Skin epidermis (tissue), 12 donors: Measurements from ENCODE around the gene TRIP4.

Experiments used
- H3K27ac ChIP-seq, 21 experiments: fragments of 200-600 bp; sonication (generic) in 11 of 21; one replicate each; pipeline ENCODE4 v1.5.0; 2020; ENCODE audit warnings: mild to moderate bottlenecking in 3 of 21, inconsistent platforms in 2 of 21, moderate library complexity in 2 of 21
- H3K4me3 ChIP-seq, 7 experiments: fragments of 200-600 bp; sonication (generic) in 2 of 7; one replicate each; pipeline ENCODE4 v1.5.0; 2020; ENCODE audit warnings: inconsistent platforms in 2 of 7, mild to moderate bottlenecking in 2 of 7, moderate library complexity in 1 of 7

The TRIP4 gene

DNA sequence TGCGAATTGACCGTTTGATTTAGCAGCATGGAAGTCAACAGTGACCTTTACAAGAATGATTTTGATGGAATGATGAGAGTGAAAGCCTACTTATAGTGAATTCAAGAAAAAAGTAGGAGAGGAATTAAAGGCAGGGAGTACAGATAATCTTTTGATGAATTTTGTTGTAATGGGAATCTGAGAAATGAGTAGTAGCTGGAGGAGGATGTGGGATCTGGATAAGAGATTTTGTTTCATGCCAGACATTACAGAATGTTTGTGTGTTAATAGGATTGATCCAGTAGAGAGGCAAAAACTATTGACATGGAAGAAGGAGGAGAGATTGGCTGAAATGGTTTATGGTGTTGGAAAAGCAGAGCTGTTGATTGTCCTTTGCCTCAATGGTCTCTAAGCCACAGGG, 55.4 kb downstream of the TRIP4 start:
- H3K4me3 ChIP-seq, result no peak overlapping the region
- H3K27ac ChIP-seq, result peak overlapping the region in 7 of 21 experiments; percentile 14 to 69 (median 41)

- peak overlapping the region in 10 of 21 experiments; percentile 14 to 69 (median 42) for H3K27ac ChIP-seq
- H3K4me3 ChIP-seq, result no peak overlapping the region
These were observed 56.3 kb downstream of the TRIP4 start for GRCh38 chr15:64443747-64444621.

DNA sequence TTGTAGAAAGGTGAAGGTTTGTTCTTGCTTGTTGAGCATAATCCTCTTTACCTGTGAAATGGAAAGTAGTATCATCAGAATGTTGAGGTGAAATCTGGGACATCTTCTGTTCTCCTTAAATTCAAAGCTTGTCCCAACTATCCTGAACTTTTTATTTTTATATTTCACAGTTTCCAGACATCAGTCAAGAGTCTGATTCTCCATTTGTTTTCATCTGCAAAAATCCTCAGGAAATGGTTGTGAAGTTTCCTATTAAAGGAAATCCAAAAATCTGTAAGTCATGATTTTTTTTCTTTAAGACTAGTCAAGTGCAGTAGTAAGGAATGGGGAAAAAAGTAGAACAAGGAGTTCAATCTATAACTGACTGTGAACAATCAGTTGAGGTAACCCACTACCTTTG, 57.2 kb downstream of the TRIP4 start:
- H3K27ac ChIP-seq, result peak overlapping the region in 4 of 21 experiments; percentile 25 to 56 (median 46)
- no peak overlapping the region for H3K4me3 ChIP-seq

DNA sequence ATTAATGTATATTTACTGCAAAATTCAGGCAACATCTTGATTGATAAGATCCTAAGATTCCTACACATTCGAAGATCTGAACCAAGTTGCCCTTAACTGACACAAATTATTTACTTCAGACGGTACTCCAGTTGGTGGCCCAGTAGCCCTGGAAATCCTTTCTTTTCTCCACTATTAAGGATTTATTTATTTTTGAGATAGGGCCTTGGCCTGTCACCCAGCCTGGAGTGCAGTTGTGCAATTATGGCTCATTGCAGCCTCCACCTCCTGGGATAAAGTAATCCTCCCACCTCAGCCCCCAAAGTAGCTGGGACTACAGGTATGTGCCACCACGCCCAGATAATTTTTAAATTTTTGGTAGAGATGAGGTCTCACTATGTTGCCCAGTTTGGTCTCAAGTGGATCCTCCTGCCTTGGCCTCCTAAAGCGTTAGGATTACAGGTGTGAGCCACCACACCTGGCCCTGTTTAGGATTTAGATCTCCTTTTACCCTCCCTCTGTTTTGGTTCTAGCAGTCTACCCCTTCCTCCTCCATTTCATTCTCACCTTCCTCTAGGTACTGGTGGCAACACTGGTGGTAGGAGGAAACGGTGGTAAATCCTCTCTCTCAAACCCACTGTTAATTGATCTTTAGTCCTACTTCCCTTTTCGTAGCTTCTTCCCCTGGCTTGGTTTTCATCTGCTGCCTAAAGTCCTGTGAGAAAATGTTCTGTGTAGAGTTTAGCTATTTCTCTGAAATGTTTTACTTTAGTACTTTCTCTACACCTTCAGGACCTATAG, 60.1 kb downstream of the TRIP4 start:
- H3K4me3 ChIP-seq, result no peak overlapping the region
- no peak overlapping the region for H3K27ac ChIP-seq

GRCh38 chr15:64452988-64453688, 65.5 kb downstream of the TRIP4 start:
- no peak overlapping the region for H3K4me3 ChIP-seq
- peak overlapping the region in 2 of 21 experiments; percentile 26 to 40 for H3K27ac ChIP-seq

DNA sequence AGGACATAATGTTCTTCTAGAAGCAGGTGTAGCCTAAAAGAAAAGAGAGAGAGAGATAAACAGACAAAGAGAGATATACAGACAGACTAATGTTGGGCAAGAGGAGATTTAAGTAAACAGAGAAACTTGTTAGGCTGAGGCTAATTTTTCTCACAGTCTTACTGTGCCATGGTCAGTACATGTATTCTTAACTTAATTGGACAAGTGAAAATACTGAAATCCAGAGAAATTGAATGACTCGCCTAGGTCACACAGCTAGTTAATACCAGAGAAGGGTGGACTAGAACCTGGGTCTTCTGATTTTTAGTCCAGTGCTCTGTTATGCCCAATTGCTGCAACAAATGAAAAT, 66.0 kb downstream of the TRIP4 start:
- Histone ChIP-seq H3K4me3 (no peak overlapping the region), H3K27ac (no peak overlapping the region)

DNA sequence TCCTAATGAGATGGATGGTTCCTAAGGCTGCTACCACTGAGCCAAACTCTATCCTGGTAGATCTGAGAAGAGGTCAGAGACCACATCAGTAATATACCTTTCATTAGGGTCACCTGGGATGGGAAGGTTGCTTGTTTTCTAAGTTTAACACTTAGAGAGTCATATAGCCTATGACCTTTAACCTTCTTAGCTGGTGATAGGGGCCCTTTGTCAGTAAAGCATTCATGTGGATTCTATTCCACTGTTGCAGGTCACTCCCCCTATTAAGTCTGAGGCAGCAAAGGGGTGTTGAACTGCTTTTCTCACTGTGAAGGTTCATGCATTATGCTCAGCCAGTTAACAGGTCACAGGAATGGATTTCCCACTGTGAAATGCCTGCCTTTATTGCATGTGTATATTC, 66.6 kb downstream of the TRIP4 start:
- H3K27ac ChIP-seq, result no peak overlapping the region
- H3K4me3 ChIP-seq, result no peak overlapping the region

DNA sequence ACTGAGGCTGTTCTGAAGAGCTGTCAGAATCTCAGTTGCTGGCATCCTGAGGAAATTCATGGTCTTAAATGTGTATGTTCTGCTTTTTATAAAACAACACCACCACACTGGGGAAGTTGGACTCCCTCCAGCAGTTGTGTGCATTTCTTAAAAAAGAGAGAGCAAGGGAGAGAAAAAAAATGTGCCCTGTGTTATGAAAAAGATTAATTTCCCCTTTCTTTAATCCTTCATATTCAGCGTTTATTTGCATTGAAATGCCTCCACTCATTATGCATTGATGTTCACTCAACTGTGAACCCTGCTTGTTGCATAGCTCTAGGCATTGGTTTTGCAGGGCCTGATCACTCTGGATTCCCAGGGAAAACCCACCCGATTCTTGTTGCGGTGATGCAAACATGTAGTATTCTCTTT, 68.3 kb downstream of the TRIP4 start:
- no peak overlapping the region for H3K4me3 ChIP-seq
- H3K27ac ChIP-seq, result peak overlapping the region in 4 of 21 experiments; percentile 7 to 43 (median 15)

DNA sequence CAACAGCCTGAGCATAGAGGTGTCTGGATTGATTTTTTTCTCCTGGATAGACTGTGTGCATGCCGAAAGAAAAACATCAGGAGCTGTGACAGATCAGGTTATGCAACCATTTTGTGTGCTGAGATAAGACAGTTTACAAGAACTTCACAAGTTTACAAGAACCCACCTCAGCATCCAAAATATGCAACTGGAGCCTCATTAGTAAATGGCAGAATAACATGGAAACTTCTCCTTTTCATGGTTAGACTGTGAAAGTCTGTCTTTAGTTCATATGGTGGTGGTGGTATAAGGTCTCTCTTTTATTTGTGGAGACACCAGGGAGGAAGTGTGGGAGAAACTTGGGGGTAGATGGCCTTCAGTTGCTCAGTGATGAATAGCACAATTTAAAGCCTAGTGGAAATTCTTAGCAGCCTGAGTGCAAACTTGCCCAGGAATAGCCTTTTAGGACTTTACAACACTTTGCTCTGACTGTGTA, 69.0 kb downstream of the TRIP4 start:
- H3K27ac ChIP-seq, result peak overlapping the region in 4 of 21 experiments; percentile 7 to 43 (median 16)
- no peak overlapping the region for H3K4me3 ChIP-seq

GRCh38 chr15:64459066-64459781, 71.6 kb downstream of the TRIP4 start:
- no peak overlapping the region for H3K27ac ChIP-seq
- no peak overlapping the region for H3K4me3 ChIP-seq

- H3K27ac ChIP-seq, result peak within 1 kb of the TSS; percentile 72 to 96 (median 90)
These were observed 72.6 kb downstream of the TRIP4 start, which contains the start of gene ZNF609 for GRCh38 chr15:64460206-64460723. Gene ZNF609, plus strand, starts transcription at chr15:64460578. Its CDS starts 38,842 bp downstream, at chr15:64499420.

GRCh38 chr15:64460724-64461720, 73.4 kb downstream of the TRIP4 start:
- H3K27ac ChIP-seq, result peak overlapping the region; percentile 72 to 96 (median 90)
- H3K4me3 ChIP-seq, result peak overlapping the region; percentile 59 to 91 (median 73)

More at GRCh38 chr15:64460206-64460723, 72.6 kb downstream of the TRIP4 start, which contains the start of gene ZNF609:
- peak within 1 kb of the TSS; percentile 59 to 91 (median 73) for H3K4me3 ChIP-seq

- H3K27ac ChIP-seq, result peak overlapping the region in 19 of 21 experiments; percentile 45 to 96 (median 87)
- H3K4me3 ChIP-seq, result peak overlapping the region in 6 of 7 experiments; percentile 59 to 91 (median 70)
These were observed 74.1 kb downstream of the TRIP4 start for GRCh38 chr15:64461721-64462162.

- no peak overlapping the region for H3K4me3 ChIP-seq
These were observed 74.9 kb downstream of the TRIP4 start for GRCh38 chr15:64462492-64462891.

DNA sequence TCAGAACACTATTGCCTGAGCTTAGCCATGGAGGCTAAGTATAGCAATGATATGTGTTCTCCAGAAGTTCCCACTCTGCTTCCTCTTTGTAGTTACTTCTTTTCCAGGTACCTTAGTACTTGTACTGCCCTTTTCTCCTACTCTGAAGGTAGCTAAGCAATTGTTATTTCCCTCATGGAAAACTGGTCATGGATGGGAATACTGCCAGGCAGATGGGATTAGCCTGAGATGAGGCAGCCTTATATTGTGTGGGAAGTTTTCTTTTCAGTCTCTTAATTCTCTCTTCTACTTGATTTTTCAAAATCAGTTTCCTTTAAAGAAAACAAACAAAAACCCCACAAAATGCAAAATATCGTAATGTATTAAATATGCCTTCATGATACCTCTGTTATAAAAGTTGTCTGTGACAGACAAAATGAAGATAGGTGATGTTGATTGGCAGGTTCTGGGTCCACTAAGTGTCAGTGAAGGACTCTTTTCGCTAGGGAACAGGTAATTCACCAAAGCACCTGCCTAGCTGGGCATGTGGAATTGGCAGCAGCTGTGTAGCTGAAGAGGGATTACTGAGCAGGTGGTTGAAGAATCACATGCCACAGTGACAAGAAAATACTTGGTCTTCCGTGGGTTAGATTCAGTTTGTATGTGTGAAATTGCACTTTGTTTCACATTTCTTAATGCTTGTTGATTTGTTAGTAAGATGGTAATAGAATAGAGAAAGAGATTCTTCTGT, 76.8 kb downstream of the TRIP4 start:
- Histone ChIP-seq H3K27ac (peak overlapping the region in 1 of 21 experiments; percentile 37), H3K4me3 (no peak overlapping the region)

More at GRCh38 chr15:64462492-64462891, 74.9 kb downstream of the TRIP4 start:
- peak overlapping the region in 6 of 21 experiments; percentile 5 to 94 (median 90) for H3K27ac ChIP-seq

GRCh38 chr15:64466408-64467141, 78.9 kb downstream of the TRIP4 start:
- Histone ChIP-seq H3K27ac (no peak overlapping the region), H3K4me3 (no peak overlapping the region)
